Neural progenitor cell (in vitro differentiated cells): ENCODE data around the gene CENPO. TPM values are rescaled to one million over a fixed set of nuclear protein-coding genes. Genes with fewer than 3 reads are reported as not detected.

Experiments
- DNase-seq: peaks from one replicate; pipeline ENCODE4 v3.0.0-alpha.2; 2016; ENCODE audit warnings: low spot score
- H2AFZ ChIP-seq: fragments of 200-600 bp; sonication (generic); replicated peaks from 2 replicates; pipeline ENCODE4 v1.6.1; 2016; ENCODE audit warnings: antibody characterized with exemption
- H3F3A ChIP-seq: fragments of 200-600 bp; sonication (generic); 2 replicates; pipeline ENCODE4 v1.6.1; 2016; ENCODE audit warnings: antibody characterized with exemption, low read depth
- H3K27ac ChIP-seq: fragments of 200-600 bp; sonication (generic); 2 replicates; pipeline ENCODE4 v1.5.1; 2016; ENCODE audit warnings: mild to moderate bottlenecking
- H3K27me3 ChIP-seq: fragments of 200-600 bp; sonication (generic); 2 replicates; pipeline ENCODE4 v1.6.1; 2016; ENCODE audit warnings: mild to moderate bottlenecking, moderate library complexity
- H3K36me3 ChIP-seq: fragments of 200-600 bp; sonication (generic); 2 replicates; pipeline ENCODE4 v1.5.1; 2016
- H3K4me1 ChIP-seq: fragments of 200-600 bp; sonication (generic); 2 replicates; pipeline ENCODE4 v1.6.1; 2016; ENCODE audit warnings: mixed run types
- H3K4me2 ChIP-seq: fragments of 200-600 bp; sonication (generic); 2 replicates; pipeline ENCODE4 v1.6.1; 2016
- H3K4me3 ChIP-seq: fragments of 200-600 bp; sonication (generic); 2 replicates; pipeline ENCODE4 v1.5.1; 2016
- H3K79me2 ChIP-seq: fragments of 200-600 bp; sonication (generic); 2 replicates; pipeline ENCODE4 v1.6.1; 2016; ENCODE audit warnings: low read depth
- H3K9ac ChIP-seq: fragments of 200-600 bp; sonication (generic); 2 replicates; pipeline ENCODE4 v1.6.1; 2016
- H3K9me3 ChIP-seq: fragments of 200-600 bp; sonication (generic); 2 replicates; pipeline ENCODE4 v1.5.1; 2016; ENCODE audit warnings: low read depth
- H4K20me1 ChIP-seq: fragments of 200-600 bp; sonication (generic); 2 replicates; pipeline ENCODE4 v1.6.1; 2016; ENCODE audit warnings: low read depth
- H3K27ac Mint-ChIP-seq: 3 replicates; pipeline ENCODE4 v1.8.0; 2021; ENCODE audit warnings: mixed read lengths
- H3K27me3 Mint-ChIP-seq: 2 replicates; pipeline ENCODE4 v1.8.0; 2022; ENCODE audit warnings: low read depth, mild to moderate bottlenecking, inconsistent platforms, moderate library complexity, mixed read lengths; ENCODE audit not compliant: insufficient read depth
- H3K36me3 Mint-ChIP-seq: 3 replicates; pipeline ENCODE4 v1.8.0; 2021; ENCODE audit warnings: mixed read lengths
- H3K4me1 Mint-ChIP-seq: 3 replicates; pipeline ENCODE4 v1.8.0; 2021; ENCODE audit warnings: mixed read lengths
- H3K4me3 Mint-ChIP-seq: 3 replicates; pipeline ENCODE4 v1.8.0; 2021; ENCODE audit warnings: mild to moderate bottlenecking, moderate library complexity, mixed read lengths
- H3K9me3 Mint-ChIP-seq: 3 replicates; pipeline ENCODE4 v1.8.0; 2020; ENCODE audit warnings: mixed read lengths
- EZH2 ChIP-seq: fragments of 200-600 bp; sonication (generic); IDR thresholded peaks from 2 replicates; pipeline ENCODE4 v1.6.1; 2017; ENCODE audit warnings: antibody characterized with exemption, mild to moderate bottlenecking, moderate library complexity
- EZH2phosphoT487 ChIP-seq: fragments of 200-600 bp; sonication (generic); IDR thresholded peaks from 2 replicates; pipeline ENCODE4 v1.6.1; 2017; ENCODE audit warnings: antibody characterized with exemption
- total RNA-seq: library from RNA; depleted of rRNA; stranded (reverse); fragments of >200 nt; gene quantifications from 2 replicates; pipeline ENCODE4 v1.2.3, GENCODE V29; 2015; ENCODE audit warnings: low replicate concordance
- TF ChIP-seq, protein P1 (sequence below): fragments of 200-600 bp; sonication (generic); IDR thresholded peaks from 2 replicates; pipeline ENCODE4 v1.5.1; 2017; ENCODE audit warnings: antibody characterized with exemption, mild to moderate bottlenecking

Gene CENPO
- total RNA-seq, 1 donor from 2014 or later: 50.6 TPM

DNA sequence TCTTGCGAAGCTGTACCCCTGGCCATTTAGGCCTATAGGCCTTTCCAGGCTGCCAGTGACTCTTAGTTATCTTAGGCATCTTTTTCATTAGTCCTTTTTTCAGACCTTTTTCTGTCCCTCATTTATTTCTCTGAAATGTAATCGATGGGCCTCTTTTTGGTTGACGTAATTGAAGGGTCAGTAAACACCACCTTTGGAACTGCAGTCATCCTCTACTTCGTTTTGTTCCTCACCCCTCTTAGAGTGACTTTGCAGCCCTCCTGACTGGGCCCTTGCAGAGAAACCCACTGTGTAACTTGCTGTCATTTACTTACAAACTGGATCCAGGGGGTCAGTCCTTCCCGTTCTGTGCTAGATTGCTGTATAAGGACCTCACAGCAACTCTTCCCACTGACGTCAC lies 23.2 kb downstream of the CENPO start:
- H3K4me1 Mint-ChIP-seq: peaks cover 10% of the 10 kb centered on the region
- no peak overlapping the region for H3K9ac ChIP-seq
- no peak overlapping the region for H3K4me3 ChIP-seq
- no peak overlapping the region for H3K4me2 ChIP-seq
- no peak overlapping the region for H3K27ac Mint-ChIP-seq
- peaks cover 3% of the 10 kb centered on the region for H3K27me3 Mint-ChIP-seq
- H4K20me1 ChIP-seq: peaks cover 6% of the 10 kb centered on the region
- peaks cover 2% of the 10 kb centered on the region for H3K9me3 Mint-ChIP-seq
- peaks cover 11% of the 10 kb centered on the region for H3F3A ChIP-seq
- peaks cover 45% of the 10 kb centered on the region for H3K36me3 Mint-ChIP-seq
- no peaks in the 10 kb centered on the region for H3K9me3 ChIP-seq
- no peak for TF ChIP-seq EZH2phosphoT487
- TF ChIP-seq, protein P1, sequence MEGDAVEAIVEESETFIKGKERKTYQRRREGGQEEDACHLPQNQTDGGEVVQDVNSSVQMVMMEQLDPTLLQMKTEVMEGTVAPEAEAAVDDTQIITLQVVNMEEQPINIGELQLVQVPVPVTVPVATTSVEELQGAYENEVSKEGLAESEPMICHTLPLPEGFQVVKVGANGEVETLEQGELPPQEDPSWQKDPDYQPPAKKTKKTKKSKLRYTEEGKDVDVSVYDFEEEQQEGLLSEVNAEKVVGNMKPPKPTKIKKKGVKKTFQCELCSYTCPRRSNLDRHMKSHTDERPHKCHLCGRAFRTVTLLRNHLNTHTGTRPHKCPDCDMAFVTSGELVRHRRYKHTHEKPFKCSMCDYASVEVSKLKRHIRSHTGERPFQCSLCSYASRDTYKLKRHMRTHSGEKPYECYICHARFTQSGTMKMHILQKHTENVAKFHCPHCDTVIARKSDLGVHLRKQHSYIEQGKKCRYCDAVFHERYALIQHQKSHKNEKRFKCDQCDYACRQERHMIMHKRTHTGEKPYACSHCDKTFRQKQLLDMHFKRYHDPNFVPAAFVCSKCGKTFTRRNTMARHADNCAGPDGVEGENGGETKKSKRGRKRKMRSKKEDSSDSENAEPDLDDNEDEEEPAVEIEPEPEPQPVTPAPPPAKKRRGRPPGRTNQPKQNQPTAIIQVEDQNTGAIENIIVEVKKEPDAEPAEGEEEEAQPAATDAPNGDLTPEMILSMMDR: no peak
- no peak for TF ChIP-seq EZH2
- no peak overlapping the region for H3K4me3 Mint-ChIP-seq
- H3K27me3 ChIP-seq: no peaks in the 10 kb centered on the region
- no peak for DNase-seq
- peaks cover 39% of the 10 kb centered on the region for H3K79me2 ChIP-seq
- H3K27ac ChIP-seq: no peak overlapping the region
- no peak overlapping the region for H2AFZ ChIP-seq
- peaks cover 8% of the 10 kb centered on the region for H3K4me1 ChIP-seq
- peaks cover 8% of the 10 kb centered on the region for H3K36me3 ChIP-seq

DNA sequence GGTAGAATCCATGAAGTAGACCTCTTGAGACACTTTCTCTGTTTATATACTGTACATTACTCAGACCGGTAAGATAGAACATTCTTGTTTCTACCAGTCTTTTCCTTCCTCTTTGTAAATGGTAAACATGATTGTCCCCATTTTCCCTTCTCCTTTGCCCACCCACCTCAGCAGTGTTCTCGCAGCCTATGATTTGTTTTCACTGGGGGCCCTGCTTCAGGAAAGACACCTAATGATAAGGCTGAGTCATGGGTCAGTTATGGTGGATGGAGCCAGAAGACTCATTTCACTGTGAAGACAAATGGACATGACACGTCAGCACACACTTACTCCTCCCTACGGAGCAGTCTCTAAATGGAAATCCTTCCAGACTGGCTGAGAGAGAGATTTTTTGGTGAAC lies 23.7 kb downstream of the CENPO start:
- Histone ChIP-seq H3K27ac (no peak overlapping the region), H3F3A (peaks cover 16% of the 10 kb centered on the region), H3K4me3 (no peak overlapping the region), H3K4me2 (no peak overlapping the region), H2AFZ (no peak overlapping the region), H4K20me1 (peaks cover 10% of the 10 kb centered on the region), H3K4me1 (peaks cover 13% of the 10 kb centered on the region), H3K36me3 (peaks cover 8% of the 10 kb centered on the region), H3K79me2 (peaks cover 34% of the 10 kb centered on the region), H3K9ac (no peak overlapping the region), H3K27me3 (no peaks in the 10 kb centered on the region), H3K9me3 (no peaks in the 10 kb centered on the region)
- H3K27ac Mint-ChIP-seq: no peak overlapping the region
- DNase-seq: no peak
- H3K4me1 Mint-ChIP-seq: peaks cover 15% of the 10 kb centered on the region
- H3K27me3 Mint-ChIP-seq: peaks cover 3% of the 10 kb centered on the region
- H3K36me3 Mint-ChIP-seq: peaks cover 48% of the 10 kb centered on the region
- H3K4me3 Mint-ChIP-seq: no peak overlapping the region
- no peak for TF ChIP-seq EZH2phosphoT487
- no peak for TF ChIP-seq EZH2
- TF ChIP-seq, protein P1: no peak
- H3K9me3 Mint-ChIP-seq: peaks cover under 1% of the 10 kb centered on the region

GRCh38 chr2:24818721-24819167 lies 25.5 kb downstream of the CENPO start:
- Mint-ChIP-seq H3K4me1 (peaks cover 26% of the 10 kb centered on the region), H3K4me3 (no peak overlapping the region), H3K27ac (no peak overlapping the region), H3K36me3 (peaks cover 53% of the 10 kb centered on the region), H3K27me3 (peaks cover 3% of the 10 kb centered on the region), H3K9me3 (no peaks in the 10 kb centered on the region)
- H3K27me3 ChIP-seq: no peaks in the 10 kb centered on the region
- no peak for DNase-seq
- H3K4me1 ChIP-seq: peaks cover 25% of the 10 kb centered on the region
- no peak overlapping the region for H3K9ac ChIP-seq
- no peak for TF ChIP-seq EZH2
- TF ChIP-seq, protein P1: no peak
- no peak for TF ChIP-seq EZH2phosphoT487
- peaks cover 28% of the 10 kb centered on the region for H3F3A ChIP-seq
- no peak overlapping the region for H3K4me3 ChIP-seq
- H3K27ac ChIP-seq: no peak overlapping the region
- peaks cover 8% of the 10 kb centered on the region for H3K36me3 ChIP-seq
- no peaks in the 10 kb centered on the region for H3K9me3 ChIP-seq
- H2AFZ ChIP-seq: no peak overlapping the region
- peaks cover 10% of the 10 kb centered on the region for H4K20me1 ChIP-seq
- no peak overlapping the region for H3K4me2 ChIP-seq
- peaks cover 24% of the 10 kb centered on the region for H3K79me2 ChIP-seq
